Heart left ventricle (tissue), 13 donors: ENCODE measurements around the gene ITGB8.

ENCODE experiments used
- CTCF ChIP-seq, 12 donors: fragments of 200-600 bp; sonication (generic) in 4 of 12; IDR thresholded peaks; one replicate each; pipeline versions ENCODE4 v1.5.0 to v1.8.0; 2018 to 2022; ENCODE audit warnings: antibody characterized with exemption in 12 of 12, mild to moderate bottlenecking in 5 of 12
- POLR2A ChIP-seq, 2 donors: fragments of 450-650 bp; IDR thresholded peaks; one replicate each; pipeline ENCODE4 v1.6.1; 2017; ENCODE audit warnings: antibody characterized with exemption in 2 of 2, mild to moderate bottlenecking in 2 of 2, moderate library complexity in 2 of 2
- donor health status: ischemic (EF 13 %, LVEDD 7.1; RV severe dilation, severe dysfunction).
- donor health status: DM: no; HTN: yes; CAD: no.
- donor health status: DM: no; HTN: no; CAD: no.
- donor health status: ischemic (EF 25% LVEDD 6.9; RV normal size, moderate dysfunction).
- donor health status: ischemic (EF 25% LVEDD 5.7; RV mildly dilated, moderate dysfunction).
- donor health status: ischemic (EF 35%, LVEDD 5.7; RV mildly dilated, moderate dysfunction).
- donor health status: nonischemic (EF 11% LVEDD 7.7; RV severe dilation, severe dysfunction).
- donor health status: DM: yes; HTN: yes; CAD: no.
- donor health status: PGD.
- donor health status: ischemic (EF 29% LVEDD 5.4; RV normal size, mild dysfunction).
- donor health status: nonischemic (EF 23%, LVEDD 6.1; RV moderate dilation, normal function).

- TF ChIP-seq CTCF (IDR thresholded peaks at IDR 0.05) (no peak), POLR2A (IDR thresholded peaks at IDR 0.05) (no peak)
Measured at GRCh38 chr7:20407585-20408466, 77.1 kb downstream of the ITGB8 start.
